Neural cell (in vitro differentiated cells): ENCODE results near the gene THRA. TPM values are rescaled to one million over a fixed set of nuclear protein-coding genes. Genes with fewer than 3 reads are reported as not detected.

Experiments used
- H2AFZ ChIP-seq: fragments of 200-600, 300-800 bp; sonication (generic), shearing (Covaris generic); 2 replicates; pipeline ENCODE4 v1.6.0; 2014; ENCODE audit warnings: low read depth, mild to moderate bottlenecking, antibody characterized with exemption, low read length, moderate library complexity
- H3F3A ChIP-seq: fragments of 200-600 bp; shearing (Covaris generic); 2 replicates; pipeline ENCODE4 v1.6.1; 2016; ENCODE audit warnings: mild to moderate bottlenecking, moderate library complexity, mixed read lengths, antibody characterized with exemption, low read length; ENCODE audit not compliant: insufficient read depth, poor library complexity, severe bottlenecking
- H3K27ac ChIP-seq: fragments of 200-600, 300-800 bp; sonication (generic), shearing (Covaris generic); 2 replicates; pipeline ENCODE4 v1.5.1; 2014; ENCODE audit warnings: mild to moderate bottlenecking, low read length, moderate library complexity
- H3K27me3 ChIP-seq: fragments of 300-800, 200-600 bp; sonication (generic), shearing (Covaris generic); 2 replicates; pipeline ENCODE4 v1.6.0; 2014; ENCODE audit warnings: mild to moderate bottlenecking, low read depth, low read length, moderate library complexity; ENCODE audit not compliant: insufficient read depth
- H3K36me3 ChIP-seq: fragments of 300-800, 200-600 bp; sonication (generic), shearing (Covaris generic); 2 replicates; pipeline ENCODE4 v1.5.1; 2014; ENCODE audit warnings: mild to moderate bottlenecking, antibody characterized with exemption, low read length, moderate library complexity; ENCODE audit not compliant: insufficient read depth
- H3K4me2 ChIP-seq: fragments of 300-800, 200-600 bp; sonication (generic), shearing (Covaris generic); 2 replicates; pipeline ENCODE4 v1.6.0; 2014; ENCODE audit warnings: mild to moderate bottlenecking, low read length
- H3K4me3 ChIP-seq: fragments of 300-800, 200-600 bp; sonication (generic), shearing (Covaris generic); 2 replicates; pipeline ENCODE4 v1.5.1; 2014; ENCODE audit warnings: mild to moderate bottlenecking, low read length, moderate library complexity
- H3K79me2 ChIP-seq: fragments of 200-600 bp; shearing (Covaris generic); replicated peaks from 2 replicates; pipeline ENCODE4 v1.6.0; 2014; ENCODE audit warnings: mild to moderate bottlenecking, low read length, moderate library complexity; ENCODE audit not compliant: insufficient read depth
- H3K9ac ChIP-seq: fragments of 300-800, 200-600 bp; sonication (generic), shearing (Covaris generic); 2 replicates; pipeline ENCODE4 v1.6.1; 2016; ENCODE audit warnings: mild to moderate bottlenecking, low read length, mixed read lengths
- H3K9me2 ChIP-seq: fragments of 200-600 bp; shearing (Covaris generic); 2 replicates; pipeline ENCODE4 v1.6.1; 2016; ENCODE audit warnings: mild to moderate bottlenecking, low read length, mixed read lengths; ENCODE audit not compliant: insufficient read depth
- H3K9me3 ChIP-seq: fragments of 200-600, 300-800 bp; sonication (generic), shearing (Covaris generic); 2 replicates; pipeline ENCODE4 v1.6.1; 2016; ENCODE audit warnings: mild to moderate bottlenecking, mixed run types, low read length, moderate library complexity, mixed read lengths
- H4K20me1 ChIP-seq: fragments of 200-600 bp; shearing (Covaris generic); 2 replicates; pipeline ENCODE4 v1.6.1; 2016; ENCODE audit warnings: mild to moderate bottlenecking, mixed run types; ENCODE audit not compliant: insufficient read depth
- CTCF ChIP-seq: fragments of 450-650 bp; IDR thresholded peaks from 2 replicates; pipeline ENCODE4 v1.5.1; 2014; ENCODE audit warnings: antibody characterized with exemption, mild to moderate bottlenecking, moderate library complexity; ENCODE audit not compliant: poor library complexity, severe bottlenecking
- EP300 ChIP-seq: fragments of 450-650 bp; conservative IDR thresholded peaks from 2 replicates; pipeline ENCODE4 v1.6.1; 2014; ENCODE audit warnings: antibody characterized with exemption, mild to moderate bottlenecking, moderate library complexity; ENCODE audit not compliant: poor library complexity, severe bottlenecking
- EZH2 ChIP-seq: fragments of 200-600, 300-800 bp; shearing (Covaris generic), sonication (generic); IDR thresholded peaks from 2 replicates; pipeline ENCODE4 v1.6.1; 2014; ENCODE audit warnings: antibody characterized with exemption, low read length, borderline replicate concordance, mild to moderate bottlenecking; ENCODE audit not compliant: insufficient read depth, poor library complexity, severe bottlenecking
- MXI1 ChIP-seq: fragments of 450-650 bp; conservative IDR thresholded peaks from 2 replicates; pipeline ENCODE4 v1.6.1; 2014; ENCODE audit warnings: antibody characterized with exemption, mild to moderate bottlenecking; ENCODE audit not compliant: poor library complexity, severe bottlenecking
- POLR2AphosphoS5 ChIP-seq: IDR thresholded peaks from 2 replicates; pipeline ENCODE4 v1.6.1; 2012
- RAD21 ChIP-seq: fragments of 450-650 bp; conservative IDR thresholded peaks from 2 replicates; pipeline ENCODE4 v1.6.1; 2014; ENCODE audit warnings: antibody characterized with exemption, mild to moderate bottlenecking, moderate library complexity
- REST ChIP-seq: IDR thresholded peaks from 2 replicates; pipeline ENCODE4 v1.6.1; 2012; ENCODE audit warnings: borderline replicate concordance
- SMC3 ChIP-seq: fragments of 450-650 bp; conservative IDR thresholded peaks from 2 replicates; pipeline ENCODE4 v1.6.1; 2014; ENCODE audit warnings: antibody characterized with exemption, mild to moderate bottlenecking, moderate library complexity; ENCODE audit not compliant: poor library complexity
- TAF1 ChIP-seq: IDR thresholded peaks from 2 replicates; pipeline ENCODE4 v1.6.1; 2012; ENCODE audit warnings: low read depth
- polyA plus RNA-seq: library from polyadenylated mRNA; depleted of rRNA; stranded (reverse); fragments of >200 nt; gene quantifications from 2 replicates; pipeline ENCODE4 v1.2.3, GENCODE V29; 2014

Gene THRA
- polyA plus RNA-seq, 1 donor from 2014 or later: 97.2 TPM

DNA sequence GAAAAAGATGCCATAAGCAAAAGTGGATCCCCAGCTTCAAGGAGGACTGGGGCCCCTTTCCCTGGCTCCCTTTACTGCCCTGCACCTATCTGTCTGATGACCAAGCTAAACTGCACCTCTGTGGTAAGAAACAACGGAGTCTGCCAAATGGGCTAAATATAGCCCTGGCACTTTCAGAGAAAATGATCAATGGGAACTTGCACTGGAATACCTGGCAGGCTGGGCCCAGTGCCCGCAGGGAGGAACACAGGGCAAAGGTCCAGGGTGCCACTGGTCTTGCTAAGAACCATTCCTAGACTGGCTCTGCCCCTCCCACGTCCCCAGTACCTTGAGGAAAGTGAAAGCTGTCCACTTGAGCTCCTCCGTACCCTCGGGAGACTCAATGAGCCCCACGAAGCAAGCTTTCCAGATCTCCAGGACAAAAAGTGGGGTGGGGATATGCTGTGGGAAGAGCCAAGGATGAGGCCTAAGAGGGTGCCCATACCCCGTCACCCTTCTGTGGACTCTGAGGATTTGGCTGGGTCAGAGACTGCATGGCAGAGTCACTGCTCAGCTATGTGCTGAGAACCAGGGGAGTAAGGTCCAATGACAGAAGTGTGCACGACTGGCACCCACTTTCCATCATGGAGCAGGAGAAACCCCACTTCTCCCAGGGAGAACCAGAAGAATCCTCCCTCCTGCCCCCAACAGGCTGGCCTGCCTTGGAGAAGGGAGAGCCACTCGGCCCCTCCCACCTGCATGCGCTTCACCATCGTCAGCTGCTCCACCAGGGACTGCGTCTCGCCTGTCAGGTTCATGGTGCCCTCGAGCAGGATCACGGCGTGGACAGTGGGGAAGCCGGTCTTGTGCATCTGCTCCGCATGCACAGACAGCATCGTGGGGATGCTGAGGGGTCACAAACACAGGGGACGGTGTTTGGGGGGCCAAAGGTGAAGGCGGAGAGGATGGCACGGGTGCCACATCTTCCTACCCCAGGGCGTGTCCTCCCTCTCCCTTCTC is 30.1 kb upstream of the THRA start:
- no peak overlapping the region for H2AFZ ChIP-seq
- H3K27me3 ChIP-seq: no peaks in the 10 kb centered on the region
- no peak overlapping the region for H3K4me2 ChIP-seq
- H3K4me3 ChIP-seq: no peak overlapping the region
- H4K20me1 ChIP-seq: no peaks in the 10 kb centered on the region
- H3K9me3 ChIP-seq: no peaks in the 10 kb centered on the region
- H3K27ac ChIP-seq: no peak overlapping the region
- no peaks in the 10 kb centered on the region for H3F3A ChIP-seq
- H3K9me2 ChIP-seq: no peaks in the 10 kb centered on the region
- TF ChIP-seq SMC3 (no peak), EP300 (no peak), POLR2AphosphoS5 (no peak)
- no peaks in the 10 kb centered on the region for H3K36me3 ChIP-seq
- no peaks in the 10 kb centered on the region for H3K79me2 ChIP-seq
- no peak overlapping the region for H3K9ac ChIP-seq

DNA sequence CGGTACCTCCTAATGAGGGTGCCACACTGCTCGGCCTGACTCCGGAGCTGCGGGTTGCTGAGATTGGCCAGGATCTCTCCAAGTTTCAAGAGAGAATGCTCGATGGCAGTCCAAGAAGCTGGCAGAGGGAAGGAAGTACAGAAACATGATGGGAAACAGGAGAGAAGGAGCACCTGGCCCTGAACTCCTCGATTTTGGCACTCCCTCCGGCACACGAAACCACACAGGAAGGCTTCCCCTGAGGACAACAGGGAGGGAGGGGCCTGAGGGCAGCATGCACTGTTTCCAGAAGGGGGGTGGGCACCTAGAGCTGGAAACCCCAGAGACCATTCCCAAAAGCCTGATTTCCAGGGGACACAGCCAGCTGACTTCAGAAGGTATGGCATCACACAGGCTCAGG is 29.4 kb upstream of the THRA start:
- Histone ChIP-seq H3K9ac (no peak overlapping the region), H3K27ac (no peak overlapping the region), H4K20me1 (no peaks in the 10 kb centered on the region), H3F3A (no peaks in the 10 kb centered on the region), H3K4me2 (no peak overlapping the region), H3K4me3 (no peak overlapping the region), H3K9me3 (no peaks in the 10 kb centered on the region), H2AFZ (no peak overlapping the region), H3K36me3 (no peaks in the 10 kb centered on the region), H3K9me2 (no peaks in the 10 kb centered on the region), H3K27me3 (no peaks in the 10 kb centered on the region), H3K79me2 (no peaks in the 10 kb centered on the region)
- TF ChIP-seq EZH2: no peak
- TF ChIP-seq MXI1: no peak
- no peak for TF ChIP-seq POLR2AphosphoS5
- no peak for TF ChIP-seq SMC3
- TF ChIP-seq EP300: no peak
- TF ChIP-seq RAD21: no peak

GRCh38 chr17:40034426-40035161 is 28.2 kb upstream of the THRA start:
- TF ChIP-seq CTCF (no peak), SMC3 (no peak), REST (no peak), RAD21 (no peak), MXI1 (no peak), TAF1 (no peak), POLR2AphosphoS5 (no peak), EP300 (no peak), EZH2 (no peak)
- no peak overlapping the region for H3K27ac ChIP-seq
- no peak overlapping the region for H2AFZ ChIP-seq
- no peak overlapping the region for H3K9ac ChIP-seq
- H3K36me3 ChIP-seq: no peaks in the 10 kb centered on the region
- H3F3A ChIP-seq: no peaks in the 10 kb centered on the region
- no peaks in the 10 kb centered on the region for H3K9me3 ChIP-seq
- H3K4me3 ChIP-seq: no peak overlapping the region
- H3K79me2 ChIP-seq: no peaks in the 10 kb centered on the region
- no peaks in the 10 kb centered on the region for H3K27me3 ChIP-seq
- no peaks in the 10 kb centered on the region for H4K20me1 ChIP-seq
- H3K9me2 ChIP-seq: no peaks in the 10 kb centered on the region
- H3K4me2 ChIP-seq: no peak overlapping the region
